Brain microvascular endothelial cell (primary cell): ENCODE data around the gene SPSB3.

ENCODE experiments used
- DNase-seq: peaks from one replicate; pipeline ENCODE4 v3.0.0-alpha.2; 2020
- H3K27ac ChIP-seq: fragments of 250-450 bp; sonication (Bioruptor Pico); 2 replicates; pipeline ENCODE4 v1.5.1; 2020; ENCODE audit warnings: mild to moderate bottlenecking, moderate library complexity
- H3K27me3 ChIP-seq: fragments of 250-450 bp; sonication (Bioruptor Pico); replicated peaks from 2 replicates; pipeline ENCODE4 v1.5.1; 2020; ENCODE audit warnings: mild to moderate bottlenecking
- H3K36me3 ChIP-seq: fragments of 250-450 bp; sonication (Bioruptor Pico); replicated peaks from 2 replicates; pipeline ENCODE4 v1.5.1; 2020; ENCODE audit warnings: mild to moderate bottlenecking
- H3K4me3 ChIP-seq: 2 replicates; pipeline ENCODE4 v1.5.1; 2011; ENCODE audit warnings: low read depth, mild to moderate bottlenecking, control low read depth, low read length, moderate library complexity
- in situ Hi-C: cut with HindIII; loops from 2 replicates; pipeline ENCODE4 v1.10.0; 2017; ENCODE audit warnings: low sequenced_read_pairs, low pct_ligation_motif_present
- TF ChIP-seq, protein P1 (sequence below): IDR thresholded peaks from 2 replicates; pipeline ENCODE4 v1.5.1; 2011; ENCODE audit warnings: low read depth, mild to moderate bottlenecking, moderate library complexity, low read length, control low read depth, inconsistent platforms; ENCODE audit errors: missing control alignments

The SPSB3 gene

DNA sequence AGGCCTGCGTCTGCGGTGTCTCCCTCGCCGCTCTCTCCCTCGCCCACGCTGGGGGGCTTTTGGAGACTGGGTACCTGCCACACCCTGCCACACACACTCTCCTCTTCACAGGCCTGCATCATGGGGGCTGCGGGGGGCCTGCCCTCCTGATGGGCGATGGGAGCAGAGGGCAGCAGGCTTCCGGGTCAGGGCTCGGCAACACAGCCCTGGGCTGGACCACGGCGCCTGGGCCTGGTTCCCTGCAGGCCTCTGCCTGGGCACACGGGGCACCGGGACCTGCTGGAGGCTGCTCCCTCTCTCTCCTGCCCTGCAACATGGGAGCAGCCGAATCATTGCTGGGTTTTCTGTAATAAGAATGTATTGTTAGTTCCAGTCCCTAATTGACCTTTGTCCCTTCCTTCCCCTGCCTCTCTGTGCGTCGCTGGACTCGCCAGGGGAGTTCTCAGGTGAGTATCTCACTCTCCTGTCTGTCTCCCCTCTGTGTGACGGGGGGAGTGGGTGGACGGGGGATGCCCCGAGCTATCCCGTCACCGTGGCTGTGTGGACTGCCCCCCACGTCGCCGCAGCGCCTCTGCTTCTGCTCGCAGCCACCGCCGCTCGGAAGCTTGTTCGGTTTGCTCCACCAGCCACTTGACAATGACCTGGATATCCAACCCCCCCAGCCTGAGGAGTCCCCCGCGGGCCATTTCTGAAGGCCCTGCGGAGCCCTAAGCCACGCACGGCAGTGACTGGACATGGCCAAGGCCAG lies 24.5 kb downstream of the SPSB3 start:
- TF ChIP-seq, protein P1, sequence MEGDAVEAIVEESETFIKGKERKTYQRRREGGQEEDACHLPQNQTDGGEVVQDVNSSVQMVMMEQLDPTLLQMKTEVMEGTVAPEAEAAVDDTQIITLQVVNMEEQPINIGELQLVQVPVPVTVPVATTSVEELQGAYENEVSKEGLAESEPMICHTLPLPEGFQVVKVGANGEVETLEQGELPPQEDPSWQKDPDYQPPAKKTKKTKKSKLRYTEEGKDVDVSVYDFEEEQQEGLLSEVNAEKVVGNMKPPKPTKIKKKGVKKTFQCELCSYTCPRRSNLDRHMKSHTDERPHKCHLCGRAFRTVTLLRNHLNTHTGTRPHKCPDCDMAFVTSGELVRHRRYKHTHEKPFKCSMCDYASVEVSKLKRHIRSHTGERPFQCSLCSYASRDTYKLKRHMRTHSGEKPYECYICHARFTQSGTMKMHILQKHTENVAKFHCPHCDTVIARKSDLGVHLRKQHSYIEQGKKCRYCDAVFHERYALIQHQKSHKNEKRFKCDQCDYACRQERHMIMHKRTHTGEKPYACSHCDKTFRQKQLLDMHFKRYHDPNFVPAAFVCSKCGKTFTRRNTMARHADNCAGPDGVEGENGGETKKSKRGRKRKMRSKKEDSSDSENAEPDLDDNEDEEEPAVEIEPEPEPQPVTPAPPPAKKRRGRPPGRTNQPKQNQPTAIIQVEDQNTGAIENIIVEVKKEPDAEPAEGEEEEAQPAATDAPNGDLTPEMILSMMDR = no peak
- in situ Hi-C loops = no loop called here
- no peaks in the 10 kb centered on the region for H3K27me3 ChIP-seq
- no peak for DNase-seq
- H3K27ac ChIP-seq = no peak overlapping the region
- peaks cover 59% of the 10 kb centered on the region for H3K36me3 ChIP-seq
- H3K4me3 ChIP-seq = no peak overlapping the region

DNA sequence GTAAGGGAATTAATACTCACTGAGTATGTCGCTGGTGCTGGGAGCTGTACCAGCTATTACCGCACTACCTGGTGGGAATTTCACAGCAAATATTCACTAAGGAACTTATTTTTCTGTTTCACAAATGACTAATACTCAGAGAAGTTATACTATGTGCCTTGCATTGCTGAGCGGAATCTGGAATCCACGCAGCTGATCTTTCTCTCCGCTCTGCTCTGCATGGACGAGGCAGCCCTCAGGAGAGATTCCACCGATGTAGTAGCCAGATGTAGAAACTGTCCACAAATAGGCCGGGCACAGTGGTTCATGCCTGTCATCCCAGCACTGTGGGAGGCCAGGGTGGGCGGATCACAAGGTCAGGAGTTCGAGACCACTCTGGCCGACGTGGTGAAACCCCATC lies 28.2 kb downstream of the SPSB3 start:
- TF ChIP-seq, protein P1 = no peak
- in situ Hi-C loops = no loop called here
- Histone ChIP-seq H3K36me3 (peaks cover 50% of the 10 kb centered on the region), H3K4me3 (no peak overlapping the region), H3K27ac (no peak overlapping the region), H3K27me3 (no peaks in the 10 kb centered on the region)
- no peak for DNase-seq

DNA sequence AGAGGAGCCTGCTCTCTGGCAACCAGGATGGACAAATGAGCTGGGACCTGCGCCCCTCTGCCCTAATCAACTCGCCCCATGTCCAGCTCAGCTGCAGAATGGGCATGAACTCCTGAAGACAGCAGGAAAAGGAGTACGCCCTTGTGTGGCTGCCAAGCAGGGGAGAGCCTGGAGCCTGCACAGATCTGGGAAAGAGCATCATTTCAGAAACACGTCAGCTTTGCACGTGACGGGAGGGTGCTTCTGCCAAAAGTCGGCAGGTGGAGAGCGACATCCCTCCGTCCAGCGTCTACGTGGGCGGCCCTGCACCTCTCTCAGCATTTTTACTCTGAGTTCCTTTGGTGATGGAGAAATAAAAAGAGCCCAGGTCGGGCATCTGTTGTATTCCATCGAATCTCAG lies 29.5 kb downstream of the SPSB3 start:
- TF ChIP-seq, protein P1 = no peak
- peaks cover 54% of the 10 kb centered on the region for H3K36me3 ChIP-seq
- in situ Hi-C loops = no loop called here
- no peak overlapping the region for H3K27ac ChIP-seq
- no peak for DNase-seq
- no peak overlapping the region for H3K4me3 ChIP-seq
- H3K27me3 ChIP-seq = no peaks in the 10 kb centered on the region

DNA sequence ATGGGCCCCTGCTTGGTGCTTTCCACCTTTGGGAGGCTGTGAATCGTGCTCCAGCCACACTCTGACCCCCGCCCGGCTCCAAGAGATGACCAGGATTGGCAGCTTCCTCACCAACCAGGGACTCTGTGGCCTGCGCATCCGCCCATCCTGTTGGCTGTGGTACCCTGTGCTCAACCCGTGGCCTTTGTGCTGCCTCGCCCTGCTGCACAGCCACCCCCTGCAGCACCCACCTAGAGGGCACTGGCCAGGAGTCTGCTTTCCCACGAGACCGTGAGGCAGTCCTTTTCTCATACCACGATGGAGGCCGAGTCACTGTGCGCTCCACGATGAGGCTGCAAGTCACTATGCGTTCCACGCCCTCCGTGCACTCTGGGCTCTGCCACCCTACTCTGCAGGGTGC lies 30.4 kb downstream of the SPSB3 start:
- no peak overlapping the region for H3K27ac ChIP-seq
- H3K4me3 ChIP-seq = no peak overlapping the region
- TF ChIP-seq, protein P1 = no peak
- in situ Hi-C loops = no loop called here
- H3K36me3 ChIP-seq = peaks cover 50% of the 10 kb centered on the region
- no peaks in the 10 kb centered on the region for H3K27me3 ChIP-seq
- DNase-seq = no peak

DNA sequence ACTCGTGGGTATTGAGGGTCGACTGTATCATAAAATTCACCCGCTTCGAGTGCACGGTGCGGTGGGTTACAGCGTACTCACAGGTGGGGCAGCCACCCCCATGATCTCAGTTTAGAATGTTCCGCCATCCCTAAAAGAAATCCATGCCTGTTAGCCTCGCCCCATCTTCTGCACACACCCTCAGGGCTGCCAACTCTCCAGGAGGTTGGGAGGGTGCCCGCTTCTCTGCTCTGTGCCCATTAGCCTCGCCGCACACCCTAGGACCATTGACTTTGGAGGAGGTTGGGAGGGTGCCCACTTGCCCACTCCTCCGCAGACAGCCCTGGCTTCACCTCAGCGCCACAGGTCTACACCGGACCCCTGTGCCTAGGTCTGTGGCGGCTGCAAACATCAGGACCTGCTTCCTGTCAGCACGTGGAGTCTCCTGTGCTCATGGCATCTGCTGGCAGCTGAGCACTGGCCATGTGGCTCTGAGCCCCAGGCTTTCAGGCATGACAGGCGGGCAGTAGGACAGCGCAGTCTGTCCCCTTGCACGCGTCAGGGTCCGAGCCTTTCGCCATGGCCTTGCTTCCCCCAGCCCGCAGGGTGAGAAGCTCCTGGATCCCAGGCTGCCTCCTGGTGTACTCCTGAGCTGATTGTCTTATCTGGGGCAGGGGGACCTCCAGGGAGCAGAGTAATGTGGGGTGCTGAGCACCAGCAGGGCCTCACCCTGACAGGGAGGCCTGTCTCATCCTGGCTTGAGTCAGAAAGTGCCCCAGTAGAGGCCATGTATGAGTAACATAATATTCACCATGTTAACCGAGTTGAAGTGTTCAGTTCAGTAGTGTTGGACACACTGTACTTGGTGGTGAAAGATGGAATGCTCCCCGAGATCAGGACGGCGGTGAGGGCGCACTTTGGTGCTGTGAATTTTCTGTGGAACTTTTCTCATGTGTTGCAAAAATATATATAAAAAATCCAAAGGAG lies 32.9 kb downstream of the SPSB3 start:
- TF ChIP-seq, protein P1 = no peak
- Histone ChIP-seq H3K27ac (no peak overlapping the region), H3K27me3 (no peaks in the 10 kb centered on the region), H3K36me3 (peaks cover 41% of the 10 kb centered on the region), H3K4me3 (no peak overlapping the region)
- DNase-seq = no peak
- in situ Hi-C loops = no loop called here
